Memory B cell (primary cell): Measurements from ENCODE around the gene SYNPO2.
"Not testable (repeated sequence)": the region's sequence is repeated elsewhere in the genome, so short reads cannot be mapped to it uniquely, and the experiment has no call there.

ENCODE experiments used
- ATAC-seq: fragments of 150-1000 bp; cut with Tn5 transposase; 2 replicates; pipeline ENCODE4 v1.10.0; 2021; ENCODE audit warnings: low read depth, mild to moderate bottlenecking, moderate library complexity
- DNase-seq, 2 donors: peaks; one replicate each; pipeline ENCODE4 v3.0.0; 2022; ENCODE audit warnings: low spot score in 2 of 2
- H3K27ac Mint-ChIP-seq: one replicate; pipeline ENCODE4 v1.8.0; 2022; ENCODE audit warnings: mild to moderate bottlenecking, moderate library complexity, mixed read lengths
- H3K27me3 Mint-ChIP-seq: one replicate; pipeline ENCODE4 v1.8.0; 2022; ENCODE audit warnings: mixed read lengths
- H3K36me3 Mint-ChIP-seq: one replicate; pipeline ENCODE4 v1.8.0; 2022; ENCODE audit warnings: mild to moderate bottlenecking, mixed read lengths
- H3K4me1 Mint-ChIP-seq: one replicate; pipeline ENCODE4 v1.8.0; 2022; ENCODE audit warnings: mixed read lengths
- H3K4me3 Mint-ChIP-seq: one replicate; pipeline ENCODE4 v1.8.0; 2022; ENCODE audit warnings: mild to moderate bottlenecking, moderate library complexity, mixed read lengths
- H3K9me3 Mint-ChIP-seq: one replicate; pipeline ENCODE4 v1.8.0; 2022; ENCODE audit warnings: mixed read lengths

Gene SYNPO2

DNA sequence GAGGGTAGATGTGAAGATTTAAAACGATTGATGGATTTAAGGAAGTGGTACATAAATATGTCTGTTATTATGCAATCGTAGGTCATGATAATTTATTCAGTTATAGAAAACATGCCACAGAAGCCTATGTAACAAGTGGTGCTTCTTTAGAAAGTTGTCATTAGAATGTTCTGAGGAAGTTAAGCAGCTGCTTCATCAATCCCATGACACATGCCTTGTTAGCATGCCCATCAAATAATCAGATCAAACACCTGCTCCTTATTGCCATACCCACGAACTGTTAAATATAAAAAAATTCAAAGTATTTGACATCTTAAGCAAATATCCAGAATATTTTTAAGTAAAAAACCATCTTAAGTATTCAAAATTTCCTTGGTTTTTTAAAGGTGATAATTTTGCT, 170.6 kb downstream of the SYNPO2 start:
- H3K27ac Mint-ChIP-seq: no peak overlapping the region
- ATAC-seq (no peak), DNase-seq (no peak)
- H3K27me3 Mint-ChIP-seq: no peaks in the 10 kb centered on the region
- H3K4me1 Mint-ChIP-seq: no peaks in the 10 kb centered on the region
- no peaks in the 10 kb centered on the region for H3K36me3 Mint-ChIP-seq
- no peak overlapping the region for H3K4me3 Mint-ChIP-seq
- no peaks in the 10 kb centered on the region for H3K9me3 Mint-ChIP-seq

- H3K4me1 Mint-ChIP-seq, ATAC-seq, DNase-seq, H3K9me3 Mint-ChIP-seq, H3K4me3 Mint-ChIP-seq, H3K27ac Mint-ChIP-seq, H3K36me3 Mint-ChIP-seq, H3K27me3 Mint-ChIP-seq: not testable (repeated sequence)
These were observed 178.5 kb downstream of the SYNPO2 start for GRCh38 chr4:119067125-119067524.

- not testable (repeated sequence) for ATAC-seq, H3K9me3 Mint-ChIP-seq, H3K27me3 Mint-ChIP-seq
These were observed 179.2 kb downstream of the SYNPO2 start for GRCh38 chr4:119067670-119068360.

DNA sequence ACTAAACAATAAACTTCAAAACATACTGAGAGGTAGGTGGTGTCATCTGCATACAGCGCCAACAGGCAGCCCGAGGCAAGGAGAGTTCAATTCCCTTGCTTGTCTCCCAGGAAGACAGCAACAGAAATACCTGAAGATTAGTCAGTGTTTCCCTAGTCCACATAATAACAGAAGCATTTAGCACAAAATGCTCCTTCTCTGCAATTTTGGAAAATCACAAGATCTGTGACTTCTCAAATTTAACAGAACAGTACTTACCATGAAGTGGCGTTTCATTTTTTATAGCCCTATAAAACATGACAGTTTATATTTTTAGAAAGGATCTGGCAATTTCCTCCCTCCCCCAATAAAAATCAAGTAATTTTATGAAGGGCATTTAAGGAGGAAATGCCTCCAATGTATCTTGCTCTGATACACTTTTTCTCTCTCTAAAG, 179.9 kb downstream of the SYNPO2 start:
- no peak overlapping the region for H3K4me3 Mint-ChIP-seq
- ATAC-seq: no peak
- peaks cover 3% of the 10 kb centered on the region for H3K36me3 Mint-ChIP-seq
- peaks cover 4% of the 10 kb centered on the region for H3K9me3 Mint-ChIP-seq
- DNase-seq: no peak
- H3K27ac Mint-ChIP-seq: no peak overlapping the region
- H3K4me1 Mint-ChIP-seq: no peaks in the 10 kb centered on the region
- peaks cover 7% of the 10 kb centered on the region for H3K27me3 Mint-ChIP-seq

More at GRCh38 chr4:119067670-119068360, 179.2 kb downstream of the SYNPO2 start:
- H3K36me3 Mint-ChIP-seq, H3K4me1 Mint-ChIP-seq, H3K4me3 Mint-ChIP-seq, DNase-seq, H3K27ac Mint-ChIP-seq: not testable (repeated sequence)

DNA sequence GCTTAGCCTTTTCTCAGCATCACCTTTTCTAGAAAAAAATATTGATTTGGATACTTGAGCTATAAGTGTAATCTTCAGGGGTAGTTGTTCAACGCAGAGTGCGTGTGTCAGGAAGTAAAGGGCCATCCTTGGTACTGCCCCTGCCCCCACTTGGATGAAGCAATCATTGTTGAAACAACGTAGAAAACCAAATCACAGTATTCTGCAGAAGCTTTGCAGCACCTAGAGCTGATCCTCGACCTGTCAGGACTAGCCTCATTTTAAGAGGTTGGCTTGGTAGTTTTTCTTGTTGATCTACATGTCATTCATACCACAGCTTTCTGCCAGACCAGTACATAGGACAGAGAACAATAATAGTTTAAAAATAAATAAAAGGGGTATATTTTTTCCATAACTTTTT, 181.6 kb downstream of the SYNPO2 start:
- Mint-ChIP-seq H3K27me3 (peaks cover 6% of the 10 kb centered on the region), H3K36me3 (peaks cover 3% of the 10 kb centered on the region), H3K9me3 (peaks cover 3% of the 10 kb centered on the region), H3K4me1 (no peaks in the 10 kb centered on the region), H3K4me3 (no peak overlapping the region), H3K27ac (no peak overlapping the region)
- ATAC-seq: no peak
- no peak for DNase-seq

- Mint-ChIP-seq H3K4me3 (no peak overlapping the region), H3K27ac (no peak overlapping the region), H3K9me3 (peaks cover 3% of the 10 kb centered on the region), H3K27me3 (peaks cover 3% of the 10 kb centered on the region), H3K36me3 (no peaks in the 10 kb centered on the region), H3K4me1 (peaks cover 9% of the 10 kb centered on the region)
- DNase-seq (no peak), ATAC-seq (no peak)
These were observed 192.3 kb downstream of the SYNPO2 start for GRCh38 chr4:119080721-119081541.

- H3K9me3 Mint-ChIP-seq: peaks cover 3% of the 10 kb centered on the region
- ATAC-seq (no peak), DNase-seq (no peak)
- no peak overlapping the region for H3K4me3 Mint-ChIP-seq
- H3K27me3 Mint-ChIP-seq: peaks cover 3% of the 10 kb centered on the region
- H3K4me1 Mint-ChIP-seq: peaks cover 9% of the 10 kb centered on the region
- H3K27ac Mint-ChIP-seq: no peak overlapping the region
- no peaks in the 10 kb centered on the region for H3K36me3 Mint-ChIP-seq
These were observed 192.8 kb downstream of the SYNPO2 start for GRCh38 chr4:119081542-119081859.

DNA sequence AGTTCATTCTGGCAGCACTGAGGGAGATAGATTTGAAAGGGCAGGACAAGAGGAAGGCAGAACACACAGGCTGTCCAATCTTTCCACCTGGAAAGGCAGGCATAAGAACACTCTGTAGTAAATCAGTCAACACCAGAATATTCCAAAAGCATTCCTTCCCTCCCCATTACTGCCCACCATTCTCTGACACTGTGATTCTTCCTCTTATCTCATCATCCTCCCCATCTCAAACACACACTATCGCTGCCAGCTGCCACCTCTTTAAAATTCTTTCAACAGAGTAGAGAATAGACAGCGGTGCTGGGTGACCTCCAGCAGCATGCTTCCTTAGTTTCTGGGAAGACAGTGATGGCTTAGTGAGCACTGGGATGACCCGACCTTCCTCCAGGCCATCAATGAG, 193.3 kb downstream of the SYNPO2 start:
- Mint-ChIP-seq H3K9me3 (peaks cover 3% of the 10 kb centered on the region), H3K4me3 (no peak overlapping the region), H3K27ac (no peak overlapping the region), H3K4me1 (peaks cover 9% of the 10 kb centered on the region), H3K36me3 (no peaks in the 10 kb centered on the region), H3K27me3 (peaks cover 3% of the 10 kb centered on the region)
- DNase-seq (no peak), ATAC-seq (no peak)

GRCh38 chr4:119082661-119083060, 194.0 kb downstream of the SYNPO2 start:
- H3K36me3 Mint-ChIP-seq: no peaks in the 10 kb centered on the region

GRCh38 chr4:119084513-119084912, 195.9 kb downstream of the SYNPO2 start:
- Mint-ChIP-seq H3K4me1 (peaks cover 9% of the 10 kb centered on the region), H3K9me3 (peaks cover 3% of the 10 kb centered on the region), H3K27ac (no peak overlapping the region)

More at GRCh38 chr4:119082661-119083060, 194.0 kb downstream of the SYNPO2 start:
- Mint-ChIP-seq H3K4me1 (peaks cover 9% of the 10 kb centered on the region), H3K27ac (no peak overlapping the region), H3K4me3 (no peak overlapping the region), H3K27me3 (peaks cover 3% of the 10 kb centered on the region), H3K9me3 (peaks cover 3% of the 10 kb centered on the region)
- no peak for ATAC-seq
- no peak for DNase-seq

GRCh38 chr4:119087121-119087520, 198.5 kb downstream of the SYNPO2 start:
- no peaks in the 10 kb centered on the region for H3K36me3 Mint-ChIP-seq
- ATAC-seq (no peak), DNase-seq (no peak)
- H3K27ac Mint-ChIP-seq: no peak overlapping the region
- no peak overlapping the region for H3K4me3 Mint-ChIP-seq
- peaks cover 9% of the 10 kb centered on the region for H3K4me1 Mint-ChIP-seq
- H3K9me3 Mint-ChIP-seq: peaks cover 3% of the 10 kb centered on the region
- peaks cover 6% of the 10 kb centered on the region for H3K27me3 Mint-ChIP-seq

More at GRCh38 chr4:119084513-119084912, 195.9 kb downstream of the SYNPO2 start:
- DNase-seq: no peak
- ATAC-seq: peak; percentile 50
- Mint-ChIP-seq H3K4me3 (no peak overlapping the region), H3K27me3 (peaks cover 3% of the 10 kb centered on the region), H3K36me3 (no peaks in the 10 kb centered on the region)

- DNase-seq: no peak
- Mint-ChIP-seq H3K36me3 (no peaks in the 10 kb centered on the region), H3K4me3 (no peak overlapping the region), H3K27me3 (peaks cover 6% of the 10 kb centered on the region), H3K4me1 (peaks cover 9% of the 10 kb centered on the region), H3K27ac (no peak overlapping the region), H3K9me3 (peaks cover 3% of the 10 kb centered on the region)
- ATAC-seq: no peak
These were observed 199.0 kb downstream of the SYNPO2 start for GRCh38 chr4:119087656-119088055.

DNA sequence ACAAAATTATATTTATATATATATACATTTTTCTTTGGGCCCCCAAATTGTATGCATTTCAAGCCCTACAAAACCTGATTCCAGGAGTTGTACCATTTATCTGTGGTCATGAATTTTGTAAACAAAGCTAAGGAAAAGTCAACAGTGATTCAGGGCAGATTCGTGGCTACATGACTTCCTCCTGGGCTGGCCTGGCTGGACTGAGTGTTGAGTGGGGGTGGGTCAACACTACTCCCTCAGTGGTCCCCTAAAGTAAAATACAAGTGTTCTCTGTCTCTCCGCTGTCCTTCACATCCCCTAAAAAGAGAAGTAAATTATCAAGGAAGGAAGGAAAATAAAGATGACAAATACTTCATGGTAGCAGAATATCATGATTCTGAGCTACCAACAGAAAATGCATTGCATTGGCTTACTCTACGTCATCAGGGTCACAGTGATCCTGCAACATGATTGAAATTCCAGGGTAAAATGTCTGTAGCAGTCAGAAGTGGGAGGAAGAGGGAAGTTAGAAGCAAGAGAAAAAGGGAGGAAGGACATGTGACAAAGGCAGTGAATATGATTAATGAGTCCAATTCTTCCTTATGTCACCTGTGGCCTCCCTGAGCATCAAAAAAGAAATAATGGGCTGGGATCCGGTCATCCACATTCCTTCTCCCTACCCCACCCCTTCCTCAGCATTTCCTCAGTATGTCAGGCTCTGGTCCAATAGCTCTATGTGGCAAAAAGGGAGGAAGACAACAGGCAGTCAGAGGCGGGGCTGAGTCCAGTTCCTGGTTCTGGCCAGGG, 204.6 kb downstream of the SYNPO2 start:
- Mint-ChIP-seq H3K27me3 (peaks cover 13% of the 10 kb centered on the region), H3K4me3 (no peak overlapping the region), H3K27ac (no peak overlapping the region), H3K36me3 (no peaks in the 10 kb centered on the region), H3K4me1 (peaks cover 17% of the 10 kb centered on the region), H3K9me3 (no peaks in the 10 kb centered on the region)
- ATAC-seq: no peak
- no peak for DNase-seq

DNA sequence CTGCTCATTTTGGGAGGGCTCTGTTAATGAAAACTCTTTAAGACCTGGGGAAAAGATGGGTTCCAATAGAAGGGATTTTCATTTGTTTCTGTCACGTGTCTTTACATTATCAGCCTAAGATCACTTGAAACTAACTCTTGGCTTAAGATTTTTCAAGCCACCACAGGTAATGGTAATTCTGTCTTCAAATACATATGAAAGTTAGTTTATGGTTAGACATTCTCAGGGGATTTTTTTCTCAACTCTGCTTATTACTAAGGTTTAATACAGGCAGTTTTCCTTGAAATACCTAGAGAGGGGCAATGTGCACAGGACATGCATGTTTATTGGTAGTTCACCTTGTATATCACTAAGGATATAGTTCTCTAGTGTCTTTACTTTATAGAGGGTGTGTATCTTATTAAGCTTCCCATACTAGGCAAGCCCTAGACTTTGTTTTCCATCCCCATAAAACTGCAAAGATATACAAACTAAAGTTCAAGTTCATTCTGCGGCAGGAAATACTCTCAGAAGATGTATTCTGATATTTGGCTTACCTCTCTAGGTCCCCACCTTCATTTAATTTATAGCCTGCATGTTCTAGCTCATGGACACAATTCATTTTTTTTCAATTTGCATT, 208.7 kb downstream of the SYNPO2 start:
- H3K27me3 Mint-ChIP-seq: peaks cover 7% of the 10 kb centered on the region
- no peaks in the 10 kb centered on the region for H3K36me3 Mint-ChIP-seq
- H3K9me3 Mint-ChIP-seq: no peaks in the 10 kb centered on the region
- no peak for DNase-seq
- ATAC-seq: no peak
- H3K4me3 Mint-ChIP-seq: no peak overlapping the region
- H3K27ac Mint-ChIP-seq: peak overlapping the region; percentile 70
- H3K4me1 Mint-ChIP-seq: peaks cover 17% of the 10 kb centered on the region
